ENCODE data around the gene SEMA4B. TPM values are rescaled to one million over a fixed set of nuclear protein-coding genes. Genes with fewer than 3 reads are reported as not detected.

Gene SEMA4B, protein sequence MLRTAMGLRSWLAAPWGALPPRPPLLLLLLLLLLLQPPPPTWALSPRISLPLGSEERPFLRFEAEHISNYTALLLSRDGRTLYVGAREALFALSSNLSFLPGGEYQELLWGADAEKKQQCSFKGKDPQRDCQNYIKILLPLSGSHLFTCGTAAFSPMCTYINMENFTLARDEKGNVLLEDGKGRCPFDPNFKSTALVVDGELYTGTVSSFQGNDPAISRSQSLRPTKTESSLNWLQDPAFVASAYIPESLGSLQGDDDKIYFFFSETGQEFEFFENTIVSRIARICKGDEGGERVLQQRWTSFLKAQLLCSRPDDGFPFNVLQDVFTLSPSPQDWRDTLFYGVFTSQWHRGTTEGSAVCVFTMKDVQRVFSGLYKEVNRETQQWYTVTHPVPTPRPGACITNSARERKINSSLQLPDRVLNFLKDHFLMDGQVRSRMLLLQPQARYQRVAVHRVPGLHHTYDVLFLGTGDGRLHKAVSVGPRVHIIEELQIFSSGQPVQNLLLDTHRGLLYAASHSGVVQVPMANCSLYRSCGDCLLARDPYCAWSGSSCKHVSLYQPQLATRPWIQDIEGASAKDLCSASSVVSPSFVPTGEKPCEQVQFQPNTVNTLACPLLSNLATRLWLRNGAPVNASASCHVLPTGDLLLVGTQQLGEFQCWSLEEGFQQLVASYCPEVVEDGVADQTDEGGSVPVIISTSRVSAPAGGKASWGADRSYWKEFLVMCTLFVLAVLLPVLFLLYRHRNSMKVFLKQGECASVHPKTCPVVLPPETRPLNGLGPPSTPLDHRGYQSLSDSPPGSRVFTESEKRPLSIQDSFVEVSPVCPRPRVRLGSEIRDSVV
- total RNA-seq: 10 to 100 TPM; 42.8 to 63.9 TPM

DNA sequence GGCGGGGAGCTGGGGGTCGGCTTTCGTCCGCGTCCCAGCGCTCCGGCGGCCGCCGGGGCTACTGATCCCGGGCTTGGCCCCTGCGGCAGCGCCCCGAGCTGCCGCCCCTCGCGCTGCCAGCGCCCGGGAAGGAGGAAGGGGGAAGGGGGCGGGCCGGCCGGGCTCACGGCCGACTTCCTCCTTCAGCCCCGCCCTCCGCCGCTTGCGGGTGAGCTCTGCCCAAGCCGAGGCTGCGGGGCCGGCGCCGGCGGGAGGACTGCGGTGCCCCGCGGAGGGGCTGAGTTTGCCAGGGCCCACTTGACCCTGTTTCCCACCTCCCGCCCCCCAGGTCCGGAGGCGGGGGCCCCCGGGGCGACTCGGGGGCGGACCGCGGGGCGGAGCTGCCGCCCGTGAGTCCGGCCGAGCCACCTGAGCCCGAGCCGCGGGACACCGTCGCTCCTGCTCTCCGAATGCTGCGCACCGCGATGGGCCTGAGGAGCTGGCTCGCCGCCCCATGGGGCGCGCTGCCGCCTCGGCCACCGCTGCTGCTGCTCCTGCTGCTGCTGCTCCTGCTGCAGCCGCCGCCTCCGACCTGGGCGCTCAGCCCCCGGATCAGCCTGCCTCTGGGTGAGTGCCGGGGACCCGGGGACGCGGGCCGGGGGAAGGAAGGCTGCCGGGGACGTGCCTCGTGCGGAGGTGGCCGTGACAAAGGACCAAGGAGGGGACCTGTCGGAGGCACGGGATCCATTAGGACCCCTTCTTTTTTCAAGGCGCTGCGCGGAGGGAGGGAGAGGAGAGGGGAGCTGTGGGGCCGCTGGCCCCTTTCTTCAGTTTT, at the start of gene SEMA4B:
SEMA4B (plus strand) TSS at position 201 of the 814 bp plus-strand sequence; CDS start at position 450, 249 bp downstream.
- H3K27ac ChIP-seq: peak within 1 kb of the TSS; percentile 73 to 90 (median 80)
- H3K4me3 ChIP-seq: peak within 1 kb of the TSS; percentile 61 to 64
- TF ChIP-seq, protein P1, sequence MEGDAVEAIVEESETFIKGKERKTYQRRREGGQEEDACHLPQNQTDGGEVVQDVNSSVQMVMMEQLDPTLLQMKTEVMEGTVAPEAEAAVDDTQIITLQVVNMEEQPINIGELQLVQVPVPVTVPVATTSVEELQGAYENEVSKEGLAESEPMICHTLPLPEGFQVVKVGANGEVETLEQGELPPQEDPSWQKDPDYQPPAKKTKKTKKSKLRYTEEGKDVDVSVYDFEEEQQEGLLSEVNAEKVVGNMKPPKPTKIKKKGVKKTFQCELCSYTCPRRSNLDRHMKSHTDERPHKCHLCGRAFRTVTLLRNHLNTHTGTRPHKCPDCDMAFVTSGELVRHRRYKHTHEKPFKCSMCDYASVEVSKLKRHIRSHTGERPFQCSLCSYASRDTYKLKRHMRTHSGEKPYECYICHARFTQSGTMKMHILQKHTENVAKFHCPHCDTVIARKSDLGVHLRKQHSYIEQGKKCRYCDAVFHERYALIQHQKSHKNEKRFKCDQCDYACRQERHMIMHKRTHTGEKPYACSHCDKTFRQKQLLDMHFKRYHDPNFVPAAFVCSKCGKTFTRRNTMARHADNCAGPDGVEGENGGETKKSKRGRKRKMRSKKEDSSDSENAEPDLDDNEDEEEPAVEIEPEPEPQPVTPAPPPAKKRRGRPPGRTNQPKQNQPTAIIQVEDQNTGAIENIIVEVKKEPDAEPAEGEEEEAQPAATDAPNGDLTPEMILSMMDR (IDR thresholded peaks at IDR 0.05): no peak
- peak; percentile 36 to 58 (median 45) for TF ChIP-seq POLR2A (IDR thresholded peaks at IDR 0.05)
- no peaks in the 10 kb centered on the region for H3K36me3 ChIP-seq (replicated peaks in 1 of 2; ENCODE audit: insufficient read depth in 1 of 2, low read depth in 2 of 2)
- intact Hi-C loops (cut with DNase I): no loop called here
- no peaks in the 10 kb centered on the region for H3K9me3 ChIP-seq
- ATAC-seq: peak; percentile 87
- H3K4me1 ChIP-seq: peaks cover 50% of the 10 kb centered on the region
- no peaks in the 10 kb centered on the region for H3K27me3 ChIP-seq
- DNase-seq: peak; percentile 73 to 87 (median 80)
- WGBS, 2 donors: 0% methylated on average over 78 of the region's 88 CpGs; no CpG with 5 or more reads in 1 of the 2 donors

DNA sequence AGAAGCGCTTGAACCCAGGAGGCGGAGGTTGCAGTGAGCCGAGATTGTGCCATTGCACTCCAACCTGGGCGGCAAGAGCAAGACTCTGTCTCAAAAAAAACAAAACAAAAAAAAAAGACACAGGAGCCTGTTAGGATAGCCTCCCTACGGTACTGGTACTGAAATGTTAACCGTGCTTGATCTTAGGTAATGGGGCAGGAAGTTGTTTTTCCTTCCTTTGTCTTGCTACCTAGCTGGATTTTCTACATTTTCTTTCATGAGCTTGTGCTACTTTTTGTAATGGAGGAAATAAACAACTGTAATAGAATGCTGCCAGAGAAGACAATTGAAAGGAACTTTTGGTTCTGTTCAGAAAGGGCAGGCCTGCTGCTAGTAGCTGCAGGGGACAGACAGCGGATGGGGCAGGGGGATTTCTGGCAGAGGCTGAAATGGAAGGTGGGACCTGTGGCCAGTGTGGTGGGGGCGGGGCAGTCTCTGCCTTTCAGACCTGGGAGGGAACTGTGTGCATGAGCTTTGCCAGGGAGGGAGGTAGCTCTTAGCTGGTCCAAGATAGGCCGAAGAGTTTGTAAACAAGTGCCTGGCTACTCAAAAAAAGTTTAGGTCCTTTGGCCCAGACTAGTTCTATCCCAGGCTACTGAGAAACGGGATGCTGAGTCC, 49.0 kb upstream of the SEMA4B start:
- 57 to 62% methylated on average over 10 of the region's 10 CpGs for WGBS, 2 donors
- DNase-seq (peak; percentile 67 to 82 (median 78)), ATAC-seq (peak; percentile 39)
- intact Hi-C loops (cut with DNase I): no loop called here
- TF ChIP-seq, protein P1 (IDR thresholded peaks at IDR 0.05): no peak
- no peak for TF ChIP-seq POLR2A (IDR thresholded peaks at IDR 0.05)
- Histone ChIP-seq H3K4me3 (no peak overlapping the region), H3K9me3 (no peaks in the 10 kb centered on the region), H3K4me1 (peaks cover 89% of the 10 kb centered on the region), H3K27ac (peak overlapping the region; percentile 75 to 91 (median 88)), H3K27me3 (no peaks in the 10 kb centered on the region), H3K36me3 (replicated peaks in 1 of 2; ENCODE audit: insufficient read depth in 1 of 2, low read depth in 2 of 2) (no peaks in the 10 kb centered on the region)

DNA sequence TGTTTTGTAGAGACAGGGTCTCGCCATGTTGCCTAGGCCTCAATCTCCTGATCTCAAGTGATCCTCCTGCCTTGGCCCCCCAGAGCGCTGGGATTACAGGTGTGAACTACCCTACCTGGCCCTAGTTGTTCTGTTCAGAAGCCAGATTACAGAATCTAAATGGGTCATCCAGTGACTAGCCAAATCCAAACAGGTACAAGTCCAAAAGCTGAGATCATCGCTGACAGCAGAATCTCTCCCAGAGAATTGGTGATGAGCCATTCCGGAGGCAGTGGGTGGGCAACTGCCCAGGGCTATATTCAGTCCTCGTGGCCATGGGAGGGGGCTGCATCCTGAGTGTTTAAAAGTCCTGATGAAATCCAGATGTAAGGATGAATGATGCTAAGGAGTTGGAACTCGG, 47.5 kb upstream of the SEMA4B start:
- TF ChIP-seq POLR2A (IDR thresholded peaks at IDR 0.05): no peak
- TF ChIP-seq, protein P1 (IDR thresholded peaks at IDR 0.05): no peak
- Histone ChIP-seq H3K9me3 (no peaks in the 10 kb centered on the region), H3K27me3 (no peaks in the 10 kb centered on the region), H3K4me1 (peaks cover 91% of the 10 kb centered on the region), H3K36me3 (replicated peaks in 1 of 2; ENCODE audit: insufficient read depth in 1 of 2, low read depth in 2 of 2) (no peaks in the 10 kb centered on the region), H3K27ac (peak overlapping the region; percentile 86 to 91 (median 90)), H3K4me3 (no peak overlapping the region)
- no peak for ATAC-seq
- DNase-seq: no peak
- 91 to 96% methylated on average over 6 of the region's 6 CpGs for WGBS, 2 donors
- intact Hi-C loops (cut with DNase I): no loop called here

DNA sequence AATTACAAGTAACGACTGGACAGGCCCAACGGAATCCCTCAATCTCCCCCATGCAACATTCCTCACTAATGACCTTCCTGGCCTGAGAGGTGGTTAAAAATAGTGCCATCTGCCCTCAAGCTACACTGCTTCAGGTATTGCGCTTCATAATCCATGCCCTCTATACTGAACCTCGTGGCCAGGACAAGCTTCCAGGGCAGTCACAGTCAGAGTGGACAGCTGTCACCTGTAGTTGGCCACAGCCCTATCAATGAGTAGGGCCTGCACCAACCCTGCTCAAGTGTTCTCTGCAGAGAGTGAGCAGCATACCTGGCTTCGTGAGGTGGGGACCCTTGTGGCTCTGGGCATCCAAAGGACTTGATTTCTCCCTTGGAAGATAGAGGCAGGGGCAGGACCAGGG, 46.9 kb upstream of the SEMA4B start:
- DNase-seq: peak in 2 of 4 donors; percentile 46 to 47
- no peak for ATAC-seq
- TF ChIP-seq POLR2A (IDR thresholded peaks at IDR 0.05): no peak
- TF ChIP-seq, protein P1 (IDR thresholded peaks at IDR 0.05): no peak
- H3K4me1 ChIP-seq: peaks cover 91% of the 10 kb centered on the region
- intact Hi-C loops (cut with DNase I): no loop called here
- H3K4me3 ChIP-seq: no peak overlapping the region
- no peaks in the 10 kb centered on the region for H3K36me3 ChIP-seq (replicated peaks in 1 of 2; ENCODE audit: insufficient read depth in 1 of 2, low read depth in 2 of 2)
- WGBS, 2 donors: 56 to 72% methylated on average over 5 of the region's 5 CpGs
- H3K27me3 ChIP-seq: no peaks in the 10 kb centered on the region
- peak overlapping the region; percentile 86 to 91 (median 90) for H3K27ac ChIP-seq
- H3K9me3 ChIP-seq: no peaks in the 10 kb centered on the region

Measured in body of pancreas (tissue), 4 donors.